ENCODE measurements around the gene IL12RB2. TPM values are rescaled to one million over a fixed set of nuclear protein-coding genes. Genes with fewer than 3 reads are reported as not detected.
A peak's percentile ranks its signal among the peaks of the same experiment; 100 is the strongest.

The IL12RB2 gene
- polyA plus RNA-seq, 1 of the 3 experiments (the other 2 are of a cell fraction), result not detected

DNA sequence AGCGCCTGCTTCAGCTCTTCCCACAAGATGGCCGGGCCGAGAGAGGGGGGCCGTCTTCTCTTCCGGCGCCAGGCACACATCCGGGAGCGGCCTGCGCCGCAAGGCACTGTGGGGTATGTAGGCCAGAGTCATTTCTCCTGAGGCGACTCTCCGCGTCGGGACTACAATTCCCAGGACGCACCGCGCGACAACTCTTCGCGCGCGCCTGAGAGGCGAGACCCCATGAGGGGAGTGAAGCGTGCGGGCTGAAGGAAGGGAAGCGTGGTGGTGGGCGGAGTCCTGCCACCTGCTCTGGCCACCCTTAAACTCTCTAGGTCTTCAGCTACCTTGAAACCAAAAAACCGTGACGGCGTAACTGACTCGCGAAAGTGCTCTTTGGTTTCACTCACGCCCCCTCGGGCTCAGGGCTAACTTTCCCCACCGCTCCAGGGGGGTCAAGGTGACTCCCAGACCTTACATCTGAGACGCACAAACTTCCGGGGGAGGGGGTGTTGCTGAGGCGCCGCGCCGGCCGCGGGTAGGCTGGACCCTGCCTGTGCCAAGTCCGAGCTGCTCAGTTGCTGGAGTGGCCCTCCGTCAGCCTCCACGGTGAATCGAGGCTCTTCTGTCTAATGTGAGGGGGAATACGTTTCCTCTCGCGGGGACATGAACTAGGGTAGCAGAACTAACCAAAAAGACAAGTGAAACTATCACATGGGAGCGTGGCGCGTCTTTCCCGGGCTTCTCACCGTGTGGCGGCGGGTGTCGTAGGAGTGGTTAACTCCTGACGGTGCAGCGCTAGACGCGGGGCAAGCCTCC, 122.9 kb downstream of the IL12RB2 start, which contains the start of gene SERBP1 (continued):
- TF ChIP-seq TCF12 (IDR thresholded peaks at IDR 0.05) (peak; percentile 9; the same call in 1 of the 2 replicates), YY1 (IDR thresholded peaks at IDR 0.05; ENCODE audit: low read depth) (peak; percentile 93), MEF2A (IDR thresholded peaks at IDR 0.05; ENCODE audit: borderline replicate concordance, low read depth) (no peak), MXI1 (IDR thresholded peaks at IDR 0.05; ENCODE audit: low read depth, low read length) (peak; percentile 79), SIN3A (IDR thresholded peaks at IDR 0.05; ENCODE audit: borderline replicate concordance, low read depth, low read length) (no peak; the same call in 1 of the 2 replicates), FOXJ3 (CRISPR knock-in tag; IDR thresholded peaks at IDR 0.05) (no peak), FOXM1 (IDR thresholded peaks at IDR 0.05; ENCODE audit: low read depth) (no peak), SMC3 (IDR thresholded peaks at IDR 0.05; ENCODE audit: low read depth, low read length) (no peak), CHD2 (IDR thresholded peaks at IDR 0.05; ENCODE audit: low read length, partially characterized antibody) (peak; percentile 97), ELF1 (IDR thresholded peaks at IDR 0.05) (peak; percentile 40)
- TF ChIP-seq, protein P1, sequence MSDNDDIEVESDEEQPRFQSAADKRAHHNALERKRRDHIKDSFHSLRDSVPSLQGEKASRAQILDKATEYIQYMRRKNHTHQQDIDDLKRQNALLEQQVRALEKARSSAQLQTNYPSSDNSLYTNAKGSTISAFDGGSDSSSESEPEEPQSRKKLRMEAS (IDR thresholded peaks at IDR 0.05; ENCODE audit: low read depth), result peak; percentile 95
- TF ChIP-seq, protein P2, sequence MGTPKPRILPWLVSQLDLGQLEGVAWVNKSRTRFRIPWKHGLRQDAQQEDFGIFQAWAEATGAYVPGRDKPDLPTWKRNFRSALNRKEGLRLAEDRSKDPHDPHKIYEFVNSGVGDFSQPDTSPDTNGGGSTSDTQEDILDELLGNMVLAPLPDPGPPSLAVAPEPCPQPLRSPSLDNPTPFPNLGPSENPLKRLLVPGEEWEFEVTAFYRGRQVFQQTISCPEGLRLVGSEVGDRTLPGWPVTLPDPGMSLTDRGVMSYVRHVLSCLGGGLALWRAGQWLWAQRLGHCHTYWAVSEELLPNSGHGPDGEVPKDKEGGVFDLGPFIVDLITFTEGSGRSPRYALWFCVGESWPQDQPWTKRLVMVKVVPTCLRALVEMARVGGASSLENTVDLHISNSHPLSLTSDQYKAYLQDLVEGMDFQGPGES (IDR thresholded peaks at IDR 0.05; ENCODE audit: low read depth, low read length), result no peak

DNA sequence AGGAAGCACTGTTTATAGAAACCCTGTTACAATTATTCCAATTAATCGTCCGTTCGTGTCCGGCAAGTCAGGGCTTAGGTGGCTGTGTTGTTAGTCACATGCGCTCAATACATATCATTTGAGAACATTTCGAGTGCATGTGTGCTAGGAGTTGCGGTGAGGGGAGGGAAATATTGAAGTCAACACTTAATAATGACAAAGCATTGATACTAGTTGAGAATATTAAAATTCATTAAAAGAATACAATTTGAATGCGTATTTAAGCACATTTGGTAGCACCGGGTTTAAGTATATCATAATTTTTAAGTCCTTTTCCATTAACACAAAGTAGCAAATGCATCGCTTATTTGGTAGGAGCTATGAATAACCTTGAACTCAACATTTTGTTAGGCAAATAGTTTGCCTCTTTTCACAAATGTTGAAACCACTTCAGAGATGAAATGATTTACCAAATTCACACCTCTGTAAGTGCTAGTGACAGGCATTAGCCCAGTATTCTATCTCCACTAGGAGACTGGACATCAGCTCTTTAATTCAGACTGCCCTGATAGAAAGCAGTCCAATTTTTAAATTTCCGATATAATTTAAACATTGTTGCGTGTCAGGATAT, 123.6 kb downstream of the IL12RB2 start:
- peak overlapping the region; percentile 80 to 97 for H3K27ac ChIP-seq (ENCODE audit: low read depth in 2 of 2, low read length in 1 of 2)
- CTCF ChIA-PET, result interaction anchor here (0.7 to 1.9 kb wide), 2 partner anchors 11 to 69 kb away, joined by 3 to 9 read pairs; no protein-coding TSS in a partner anchor
- WGBS (ENCODE audit: low lambda C conversion rate), result 28% methylated on average over 12 of the region's 12 CpGs
- peaks cover 16 to 17% of the 10 kb centered on the region in 2 experiments for H3K36me3 ChIP-seq (replicated peaks in 1 of 2; ENCODE audit: control insufficient read depth in 1 of 2, insufficient read depth in 2 of 2, low read length in 1 of 2)
- peak overlapping the region; percentile 94 for H3K4me2 ChIP-seq
- H2AFZ ChIP-seq (ENCODE audit: low read depth), result peak overlapping the region; percentile 89
- no peak for DNase-seq
- H3K4me1 ChIP-seq (ENCODE audit: control insufficient read depth in 1 of 2, insufficient read depth in 2 of 2, low read depth in 1 of 2, low read length in 1 of 2), result peaks cover 0 to 21% of the 10 kb centered on the region in 2 experiments; a peak in 3 of 4 replicates
- no peaks in the 10 kb centered on the region for H3K27me3 ChIP-seq (ENCODE audit: insufficient read depth)
- peaks cover 39% of the 10 kb centered on the region for H3K79me2 ChIP-seq (ENCODE audit: insufficient read depth)
- POLR2A ChIA-PET, result interaction anchor here (0.7 to 2.6 kb wide), 4 partner anchors 10 to 255 kb away, joined by 3 to 6 read pairs (median 4); no protein-coding TSS in a partner anchor
- TF ChIP-seq, protein P3, sequence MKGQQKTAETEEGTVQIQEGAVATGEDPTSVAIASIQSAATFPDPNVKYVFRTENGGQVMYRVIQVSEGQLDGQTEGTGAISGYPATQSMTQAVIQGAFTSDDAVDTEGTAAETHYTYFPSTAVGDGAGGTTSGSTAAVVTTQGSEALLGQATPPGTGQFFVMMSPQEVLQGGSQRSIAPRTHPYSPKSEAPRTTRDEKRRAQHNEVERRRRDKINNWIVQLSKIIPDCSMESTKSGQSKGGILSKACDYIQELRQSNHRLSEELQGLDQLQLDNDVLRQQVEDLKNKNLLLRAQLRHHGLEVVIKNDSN (IDR thresholded peaks at IDR 0.05; ENCODE audit: borderline replicate concordance, low read depth), result no peak; the same call in 1 of the 2 replicates
- peak; percentile 2; the same call in 1 of the 2 replicates for TF ChIP-seq MXI1 (IDR thresholded peaks at IDR 0.05; ENCODE audit: low read depth, low read length)
- H3K4me3 ChIP-seq (ENCODE audit: low read depth in 2 of 2, low read length in 1 of 2), result peak overlapping the region; percentile 96 to 97
- peaks cover 35% of the 10 kb centered on the region for H4K20me1 ChIP-seq (ENCODE audit: insufficient read depth)
- H3K9me3 ChIP-seq, result no peaks in the 10 kb centered on the region
- H3F3A ChIP-seq (replicated peaks; ENCODE audit: insufficient read depth), result peaks cover 15% of the 10 kb centered on the region
- H3K9me2 ChIP-seq, result no peaks in the 10 kb centered on the region
- peak overlapping the region; percentile 70 for H3K9ac ChIP-seq

Measured in SK-N-SH (cell line).